GM08714 (cell line): Measurements from ENCODE around the gene SLC15A3.

ENCODE experiments used
- H3K4me3 ChIP-seq: fragments of 200-500 bp; sonication (Bioruptor generic); 2 replicates; pipeline ENCODE4 v1.5.1; 2014; ENCODE audit warnings: mild to moderate bottlenecking, low read length, inconsistent platforms
- ZNF274 ChIP-seq: IDR thresholded peaks from 2 replicates; pipeline ENCODE4 v1.6.1; 2012; ENCODE audit warnings: mild to moderate bottlenecking, low read depth, low read length

The SLC15A3 gene

DNA sequence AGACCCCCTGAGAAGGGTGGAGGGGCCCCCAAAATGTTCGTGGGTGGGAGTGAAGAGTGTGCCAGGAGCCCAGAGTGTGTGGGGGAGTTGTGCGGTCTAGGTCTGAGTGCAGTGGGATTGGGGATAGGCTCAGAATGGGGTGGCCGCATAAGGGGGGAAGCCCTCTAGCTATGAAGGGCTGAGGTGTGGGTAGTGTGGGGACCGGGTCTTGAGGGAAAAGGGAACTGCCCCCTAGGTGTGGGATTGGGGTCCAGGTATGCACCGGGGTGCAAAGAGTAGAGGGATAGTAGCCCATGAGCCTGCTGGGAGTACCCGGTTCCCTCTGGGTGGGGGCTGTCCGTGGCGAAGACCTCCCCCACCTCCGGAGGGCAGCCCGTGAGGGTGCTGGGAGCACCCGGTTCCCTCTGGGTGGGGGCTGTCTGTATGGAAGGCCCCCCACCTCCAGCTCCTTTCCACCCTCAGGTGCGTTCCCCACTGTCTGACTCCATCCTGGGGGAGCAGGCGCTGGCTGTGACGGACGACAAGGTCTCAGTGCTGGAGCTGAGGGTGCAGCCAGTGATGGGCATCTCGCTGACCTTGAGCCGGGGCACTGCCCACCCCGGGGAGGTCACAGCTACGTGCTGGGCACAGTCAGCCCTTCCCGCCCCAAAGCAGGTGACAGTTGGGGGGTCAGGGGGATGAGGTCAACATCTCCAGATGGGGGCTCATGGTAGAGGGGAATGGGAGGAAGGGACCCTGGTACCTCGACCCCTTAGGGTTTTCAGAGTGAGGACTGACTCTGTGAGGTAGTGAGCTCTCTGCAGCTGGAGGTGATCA lies 17.0 kb downstream of the SLC15A3 start:
- TF ChIP-seq ZNF274 = no peak
- no peak overlapping the region for H3K4me3 ChIP-seq

DNA sequence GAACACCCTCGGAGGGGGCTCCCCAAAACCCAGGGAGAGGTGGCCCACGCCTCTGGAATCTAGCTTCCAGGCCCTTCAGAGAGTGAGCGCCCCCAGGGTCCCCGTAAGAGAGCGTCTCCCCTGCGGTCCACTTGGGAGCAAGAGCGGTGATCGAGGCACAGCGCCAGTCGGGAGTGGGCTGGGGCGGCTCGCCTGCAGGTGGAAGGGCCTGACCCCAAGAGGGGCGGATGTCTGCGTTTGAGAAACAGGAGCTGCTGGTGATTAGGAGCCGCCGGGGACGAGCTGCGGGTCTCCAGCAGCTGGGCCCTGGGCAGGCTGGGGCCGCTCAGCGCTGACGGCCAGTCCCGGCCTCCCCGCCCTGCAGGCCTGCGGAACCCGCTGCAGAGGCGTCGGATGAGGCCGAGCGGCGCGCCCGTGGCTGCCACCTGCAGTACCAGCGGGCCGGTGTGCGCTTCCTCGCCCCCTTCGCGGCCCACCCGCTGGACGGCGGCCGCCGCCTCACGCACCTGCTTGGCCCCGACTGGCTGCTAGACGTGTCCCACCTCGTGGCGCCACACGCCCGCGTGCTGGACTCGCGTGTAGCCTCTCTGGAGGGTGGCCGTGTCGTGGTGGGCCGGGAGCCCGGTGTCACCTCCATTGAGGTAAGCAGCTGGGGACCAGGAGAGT lies 17.7 kb downstream of the SLC15A3 start:
- no peak overlapping the region for H3K4me3 ChIP-seq

DNA sequence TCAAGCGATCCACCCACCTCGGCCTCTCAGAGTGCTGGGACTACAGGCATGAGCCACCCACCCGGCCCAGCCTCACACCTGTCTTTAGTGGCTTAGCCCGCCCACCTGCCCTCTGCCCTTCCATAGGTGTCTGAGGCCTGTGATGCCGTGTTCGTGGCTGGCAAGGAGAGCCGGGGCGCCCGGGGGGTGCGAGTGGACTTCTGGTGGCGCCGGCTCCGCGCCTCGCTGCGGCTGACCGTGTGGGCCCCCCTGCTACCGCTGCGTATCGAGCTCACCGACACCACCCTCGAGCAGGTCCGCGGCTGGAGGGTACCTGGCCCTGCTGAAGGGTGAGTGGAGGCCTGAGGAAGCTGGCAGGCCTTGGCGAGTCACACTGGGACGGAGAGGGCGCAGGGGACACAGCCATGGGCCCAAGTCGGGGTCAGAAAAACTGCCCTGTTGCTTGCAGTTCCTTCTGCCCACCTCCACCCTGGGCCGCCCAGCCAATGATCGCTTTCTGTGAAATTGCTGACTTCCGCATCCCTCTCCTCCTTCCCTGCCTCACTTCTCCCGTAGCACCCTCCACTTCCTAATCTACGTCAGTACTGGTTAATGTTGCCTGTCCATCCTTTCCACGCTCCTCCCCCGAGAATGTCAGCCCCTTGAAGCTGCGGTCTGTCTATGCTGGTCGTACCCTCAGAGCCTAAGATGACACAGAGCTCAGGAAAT lies 18.4 kb downstream of the SLC15A3 start:
- TF ChIP-seq ZNF274 = no peak
- no peak overlapping the region for H3K4me3 ChIP-seq

More for the DNA sequence above, 17.7 kb downstream of the SLC15A3 start:
- TF ChIP-seq ZNF274 = no peak

DNA sequence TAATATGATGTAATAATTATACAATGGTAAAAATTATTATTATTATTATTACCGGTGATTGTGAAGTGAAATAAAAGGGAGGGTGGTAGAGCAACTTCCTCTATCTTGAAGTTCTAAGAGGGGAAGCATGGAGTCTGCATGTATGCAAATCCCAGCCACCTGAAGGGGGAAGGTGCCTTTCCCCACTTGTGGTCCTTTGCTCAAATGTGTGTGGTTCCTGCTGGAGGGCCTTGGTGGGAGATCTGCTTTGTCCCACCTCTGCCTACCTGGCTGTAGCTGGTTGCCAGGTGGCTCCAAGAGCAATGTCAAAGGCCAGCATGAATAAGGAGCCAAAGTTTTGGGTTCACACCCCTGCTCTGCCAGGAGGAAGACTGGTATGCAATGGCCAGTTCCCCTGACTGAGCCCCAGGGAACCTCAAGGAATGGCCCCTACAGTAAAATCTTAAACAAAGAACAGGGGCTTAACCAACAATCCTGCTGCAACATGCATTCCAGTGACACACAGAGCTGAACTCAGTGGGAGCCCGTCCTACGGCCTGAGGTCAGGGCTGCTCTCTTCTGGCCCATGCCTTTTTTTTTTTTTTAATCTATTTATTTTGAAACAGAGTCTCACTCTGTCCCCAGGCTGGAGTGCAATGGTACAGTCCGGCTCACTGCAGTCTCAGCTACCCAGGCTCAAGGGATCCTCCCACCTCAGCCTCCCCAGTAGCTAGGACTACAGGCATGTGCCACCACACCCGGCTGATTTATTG lies 19.2 kb downstream of the SLC15A3 start:
- no peak overlapping the region for H3K4me3 ChIP-seq

DNA sequence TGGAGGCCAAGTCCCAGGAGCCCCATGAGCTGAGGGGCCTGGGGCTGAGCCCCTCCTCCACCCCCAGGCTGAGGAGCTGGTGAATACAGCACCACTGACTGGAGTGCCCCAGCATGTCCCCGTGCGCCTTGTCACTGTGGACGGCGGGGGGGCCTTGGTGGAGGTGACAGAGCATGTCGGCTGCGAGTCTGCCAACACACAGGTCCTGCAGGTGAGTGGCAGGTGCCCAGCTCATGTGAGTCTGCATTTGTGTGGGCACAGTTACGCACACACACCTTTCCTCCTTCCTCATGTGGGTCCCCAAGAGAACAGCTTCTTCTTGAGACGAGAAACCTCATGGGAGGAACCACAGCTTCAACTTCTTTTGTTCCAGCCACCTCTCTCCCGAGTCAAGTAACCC lies 20.1 kb downstream of the SLC15A3 start:
- TF ChIP-seq ZNF274 = no peak
- no peak overlapping the region for H3K4me3 ChIP-seq

More for the DNA sequence above, 19.2 kb downstream of the SLC15A3 start:
- TF ChIP-seq ZNF274 = no peak

DNA sequence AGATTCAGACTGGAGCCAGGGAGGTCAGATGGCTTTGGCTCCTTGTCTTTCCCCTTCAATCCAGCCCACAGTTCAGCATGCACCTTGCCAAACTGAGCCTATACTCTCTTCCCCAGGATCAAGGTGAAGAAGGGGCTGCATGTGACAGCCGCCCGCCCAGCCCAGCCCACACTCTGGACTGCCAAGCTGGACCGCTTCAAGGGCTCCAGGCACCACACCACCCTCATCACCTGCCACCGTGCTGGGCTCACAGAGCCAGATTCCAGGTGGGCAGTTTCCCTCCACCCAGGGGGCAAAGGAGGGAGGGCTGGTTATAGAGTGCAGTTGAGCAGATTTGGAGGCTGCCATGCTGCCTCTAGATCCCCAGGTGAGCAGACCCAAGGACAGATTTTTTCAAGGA lies 21.6 kb downstream of the SLC15A3 start:
- TF ChIP-seq ZNF274 = no peak

DNA sequence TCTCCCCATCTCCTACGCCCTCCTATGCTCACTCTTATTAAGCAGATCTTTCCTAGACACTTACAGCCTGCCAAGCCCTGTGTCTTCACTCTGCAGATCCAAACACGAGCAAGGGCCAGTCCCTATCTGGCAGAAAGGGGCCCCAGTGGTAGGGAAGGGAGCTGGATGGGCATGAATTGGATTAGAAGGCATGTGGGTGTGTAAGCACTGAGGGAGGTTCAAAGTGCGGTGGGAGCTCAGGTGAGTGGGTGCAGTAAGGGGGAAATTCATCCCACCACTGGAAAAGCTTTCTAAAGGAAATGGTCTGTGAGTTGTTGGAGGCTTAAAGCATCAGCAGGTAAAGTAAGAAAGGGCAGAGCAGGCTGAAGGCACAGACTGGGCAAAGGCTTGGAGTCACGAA lies 22.2 kb downstream of the SLC15A3 start:
- H3K4me3 ChIP-seq = no peak overlapping the region
- TF ChIP-seq ZNF274 = no peak

More for the DNA sequence above, 21.6 kb downstream of the SLC15A3 start:
- H3K4me3 ChIP-seq = no peak overlapping the region

DNA sequence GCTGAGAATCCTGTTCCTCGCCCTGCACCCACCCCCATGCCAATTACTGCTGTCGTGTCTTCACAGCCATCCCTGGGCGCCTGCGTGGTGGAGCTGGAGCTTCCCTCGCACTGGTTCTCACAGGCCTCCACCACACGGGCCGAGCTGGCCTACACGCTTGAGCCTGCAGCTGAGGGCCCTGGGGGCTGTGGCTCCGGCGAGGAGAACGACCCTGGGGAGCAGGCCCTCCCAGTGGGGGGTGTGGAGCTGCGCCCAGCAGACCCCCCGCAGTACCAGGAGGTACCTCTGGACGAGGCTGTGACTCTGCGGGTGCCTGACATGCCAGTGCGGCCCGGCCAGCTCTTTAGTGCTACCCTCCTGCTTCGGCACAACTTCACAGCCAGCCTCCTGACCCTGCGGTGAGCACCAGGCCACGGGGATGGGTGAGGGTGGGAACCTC lies 23.4 kb downstream of the SLC15A3 start:
- no peak for TF ChIP-seq ZNF274

DNA sequence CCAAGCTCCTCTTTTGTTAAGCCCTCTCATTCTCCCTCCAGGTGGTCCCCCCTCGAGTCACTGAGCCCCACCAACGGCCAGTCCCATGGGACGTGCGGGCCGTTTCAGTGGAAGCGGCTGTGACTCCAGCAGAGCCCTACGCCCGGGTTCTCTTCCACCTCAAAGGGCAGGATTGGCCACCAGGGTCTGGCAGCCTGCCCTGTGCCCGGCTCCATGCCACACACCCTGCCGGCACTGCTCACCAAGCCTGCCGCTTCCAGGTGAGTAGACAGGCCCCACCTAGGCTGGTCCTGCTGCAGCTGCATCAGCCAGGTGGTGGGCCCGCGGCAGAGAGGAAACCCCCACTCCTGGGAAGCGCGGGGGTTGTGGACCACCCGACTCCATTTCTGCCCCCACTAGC lies 24.4 kb downstream of the SLC15A3 start:
- no peak overlapping the region for H3K4me3 ChIP-seq
- TF ChIP-seq ZNF274 = no peak

More for the DNA sequence above, 23.4 kb downstream of the SLC15A3 start:
- no peak overlapping the region for H3K4me3 ChIP-seq

DNA sequence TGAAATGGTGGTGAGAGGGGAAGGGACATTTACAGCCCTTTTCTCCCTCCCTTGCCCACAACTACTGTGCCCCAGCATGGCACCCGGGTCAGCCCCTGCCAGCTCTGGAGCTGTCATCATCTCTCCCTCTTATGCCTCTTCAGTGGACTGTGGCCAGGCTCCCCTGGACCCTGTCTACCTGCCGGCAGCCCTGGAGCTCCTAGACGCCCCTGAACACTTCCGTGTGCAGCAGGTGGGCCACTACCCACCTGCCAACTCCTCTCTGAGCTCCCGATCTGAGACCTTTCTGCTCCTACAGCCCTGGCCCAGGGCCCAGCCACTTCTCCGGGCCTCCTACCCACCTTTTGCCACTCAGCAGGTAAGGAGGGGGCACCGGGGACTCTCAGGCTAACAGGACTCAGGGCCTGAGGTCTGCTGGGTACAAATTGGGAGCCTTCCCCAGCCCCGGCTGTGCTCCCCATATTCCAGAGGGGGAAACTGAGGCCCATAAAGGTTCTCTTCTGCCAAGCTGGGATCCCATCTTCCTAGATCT lies 24.8 kb downstream of the SLC15A3 start:
- no peak overlapping the region for H3K4me3 ChIP-seq
- TF ChIP-seq ZNF274 = no peak

DNA sequence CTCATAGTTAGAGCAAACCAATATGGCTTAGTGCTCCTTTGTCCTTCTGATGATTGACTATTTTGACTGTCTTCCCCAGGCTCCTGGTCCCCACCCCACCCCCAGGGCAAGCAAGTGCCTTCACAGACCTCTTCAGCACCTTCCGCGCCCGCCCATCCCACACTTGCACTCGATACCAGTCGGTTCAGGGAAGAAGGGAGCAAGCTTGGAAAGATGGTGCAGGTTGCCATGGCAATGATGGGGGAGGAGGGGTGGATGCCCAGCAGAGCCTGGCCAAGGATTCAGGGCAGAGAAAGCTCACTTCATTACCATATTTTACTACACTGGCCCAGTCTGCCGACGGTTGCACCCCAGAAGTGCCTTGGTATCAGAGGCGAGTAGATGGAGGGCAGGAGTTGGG lies 25.5 kb downstream of the SLC15A3 start:
- H3K4me3 ChIP-seq = no peak overlapping the region
- no peak for TF ChIP-seq ZNF274

DNA sequence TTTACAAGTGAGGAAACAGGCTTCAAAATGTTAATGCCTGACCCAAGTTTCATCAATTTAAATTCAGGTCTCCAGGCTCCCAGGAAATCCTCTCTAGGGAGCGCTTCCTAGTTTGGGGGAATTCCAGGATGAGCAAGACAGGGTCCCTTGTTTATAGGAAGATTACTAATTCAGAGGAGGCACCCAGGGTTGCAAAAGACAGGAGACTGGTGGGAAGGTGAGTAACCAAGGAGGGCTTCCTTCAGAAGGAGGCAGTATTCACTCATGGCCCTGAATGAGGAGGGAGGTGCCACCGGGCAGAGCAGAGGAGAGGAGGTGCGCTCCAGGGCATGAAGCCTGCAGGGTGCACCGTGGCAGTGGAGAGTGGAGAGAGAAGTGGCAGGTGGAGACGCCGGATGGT lies 26.1 kb downstream of the SLC15A3 start:
- no peak overlapping the region for H3K4me3 ChIP-seq
- no peak for TF ChIP-seq ZNF274

DNA sequence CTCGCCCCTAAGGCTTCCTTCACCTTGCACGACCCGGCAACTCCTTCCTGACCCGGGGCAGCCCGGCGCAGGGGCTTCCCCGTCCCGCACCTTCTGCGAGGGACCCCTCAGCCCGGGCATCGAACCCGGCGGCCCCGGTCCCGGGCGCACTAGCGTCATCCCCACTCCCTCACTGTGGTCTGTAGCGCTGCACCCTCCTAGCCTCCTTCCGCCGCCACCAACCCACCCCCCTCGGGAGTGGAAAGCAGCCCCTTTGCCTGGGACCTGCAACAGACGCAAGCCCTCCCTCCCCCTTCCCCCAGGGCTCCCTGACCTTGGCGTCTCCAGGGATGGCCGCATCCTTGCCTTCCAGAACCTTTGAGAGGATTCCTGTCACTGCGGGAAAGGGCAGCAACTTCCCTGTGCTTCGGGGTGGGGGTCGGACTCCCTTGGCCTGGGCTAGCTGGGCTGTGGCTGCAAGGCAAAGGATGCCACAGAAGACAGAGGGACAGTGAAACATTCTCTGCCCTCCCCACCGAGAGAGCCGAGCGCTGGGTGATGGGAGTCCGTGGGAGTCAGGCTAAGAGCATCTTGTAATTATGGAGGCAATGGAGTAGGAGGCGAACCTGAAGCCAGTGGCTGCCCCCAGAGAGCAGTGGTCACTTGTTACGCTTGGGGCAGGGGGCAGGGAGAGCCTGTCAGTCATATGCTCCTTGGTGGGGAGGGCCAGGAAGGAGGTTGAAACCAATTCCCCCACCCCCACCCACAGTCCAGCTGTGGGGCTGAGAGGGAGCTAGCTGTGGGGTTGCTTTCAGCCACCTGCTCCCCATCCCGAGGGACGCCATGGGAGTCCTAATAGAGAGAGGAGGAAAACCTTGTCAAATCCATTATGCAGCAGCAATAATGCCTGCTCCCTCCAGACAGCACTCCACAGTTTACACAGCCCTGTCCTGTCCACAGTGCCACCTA lies 26.8 kb downstream of the SLC15A3 start:
- H3K4me3 ChIP-seq = peak overlapping the region; percentile 67; the same call in 1 of the 2 replicates
- TF ChIP-seq ZNF274 = no peak
